GM23248 (cell line): ENCODE data around the gene SURF6. TPM values are rescaled to one million over a fixed set of nuclear protein-coding genes. Genes with fewer than 3 reads are reported as not detected.

ENCODE experiments used
- DNase-seq: peaks from one replicate; pipeline ENCODE4 v3.0.0-alpha.2; 2015
- H2AFZ ChIP-seq: fragments of 200-600 bp; sonication (generic); 2 replicates; pipeline ENCODE4 v1.6.1; 2016; ENCODE audit warnings: antibody characterized with exemption
- H3F3A ChIP-seq: fragments of 200-600 bp; sonication (generic); 2 replicates; pipeline ENCODE4 v1.6.1; 2016; ENCODE audit warnings: mild to moderate bottlenecking, antibody characterized with exemption, mixed run types; ENCODE audit not compliant: insufficient read depth
- H3K27ac ChIP-seq: fragments of 200-600 bp; sonication (generic); 2 replicates; pipeline ENCODE4 v1.5.1; 2016; ENCODE audit warnings: mild to moderate bottlenecking
- H3K27me3 ChIP-seq: fragments of 200-600 bp; sonication (generic); replicated peaks from 2 replicates; pipeline ENCODE4 v1.6.1; 2016; ENCODE audit warnings: mild to moderate bottlenecking; ENCODE audit not compliant: insufficient read depth
- H3K36me3 ChIP-seq: fragments of 200-600 bp; sonication (generic); 2 replicates; pipeline ENCODE4 v1.6.1; 2016; ENCODE audit warnings: low read depth, mild to moderate bottlenecking
- H3K4me1 ChIP-seq: fragments of 200-600 bp; sonication (generic); 2 replicates; pipeline ENCODE4 v1.6.1; 2016; ENCODE audit warnings: mild to moderate bottlenecking; ENCODE audit not compliant: insufficient read depth
- H3K4me2 ChIP-seq: fragments of 200-600 bp; sonication (generic); one replicate; pipeline ENCODE4 v1.6.1; 2016; ENCODE audit warnings: mild to moderate bottlenecking; ENCODE audit not compliant: unreplicated experiment
- H3K4me3 ChIP-seq: fragments of 200-600 bp; sonication (generic); 2 replicates; pipeline ENCODE4 v1.5.1; 2016; ENCODE audit warnings: mild to moderate bottlenecking
- H3K79me2 ChIP-seq: fragments of 200-600 bp; sonication (generic); 2 replicates; pipeline ENCODE4 v1.6.1; 2016; ENCODE audit warnings: mild to moderate bottlenecking; ENCODE audit not compliant: insufficient read depth
- H3K9ac ChIP-seq: fragments of 200-600 bp; sonication (generic); 2 replicates; pipeline ENCODE4 v1.6.1; 2016; ENCODE audit warnings: mild to moderate bottlenecking
- H3K9me2 ChIP-seq: fragments of 200-600 bp; sonication (generic); 2 replicates; pipeline ENCODE4 v1.6.1; 2016; ENCODE audit warnings: mixed run types, mild to moderate bottlenecking, moderate library complexity; ENCODE audit not compliant: insufficient read depth
- H3K9me3 ChIP-seq: fragments of 200-600 bp; sonication (generic); one replicate; pipeline ENCODE4 v1.6.1; 2017; ENCODE audit warnings: low read depth
- H4K20me1 ChIP-seq: fragments of 200-600 bp; sonication (generic); 2 replicates; pipeline ENCODE4 v1.6.0; 2016; ENCODE audit not compliant: insufficient read depth
- EZH2 ChIP-seq: fragments of 200-600 bp; sonication (generic); IDR thresholded peaks from 2 replicates; pipeline ENCODE4 v1.6.1; 2018; ENCODE audit warnings: antibody characterized with exemption, mild to moderate bottlenecking; ENCODE audit not compliant: insufficient read depth, poor library complexity, severe bottlenecking
- EZH2phosphoT487 ChIP-seq: fragments of 200-600 bp; sonication (generic); IDR thresholded peaks from 2 replicates; pipeline ENCODE4 v1.6.1; 2018; ENCODE audit warnings: antibody characterized with exemption, moderate library complexity, mild to moderate bottlenecking, low read depth; ENCODE audit not compliant: insufficient read depth
- WGBS, 2 experiments: methylation state at CpG; one replicate each; pipeline ENCODE4 v1.1.6; 2015 to 2017; ENCODE audit warnings: low lambda C conversion rate in 2 of 2, low coverage in 1 of 2; ENCODE audit errors: missing lambda C conversion rate in 2 of 2; 5-methylcytosine and 5-hydroxymethylcytosine counted together
- in situ Hi-C: fragments of 300-500 bp; cut with MboI; formaldehyde crosslinking; loops from 2 replicates; pipeline ENCODE4 v1.15.0; 2020
- polyA plus RNA-seq: library from polyadenylated mRNA; unstranded; fragments of >200 nt; fragmentation: Nextera tagmentation; extraction: Ambion mirVana; gene quantifications from 2 replicates; pipeline ENCODE4 v1.2.1, GENCODE V29; 2016
- total RNA-seq: library from RNA; depleted of rRNA; stranded (reverse); fragments of >200 nt; shearing (Covaris generic); gene quantifications from 2 replicates; pipeline ENCODE4 v1.2.3, GENCODE V29; 2014

The SURF6 gene
- total and polyA plus RNA-seq, 2 experiments from 2014 or later = 10.8 to 13.4 TPM

DNA sequence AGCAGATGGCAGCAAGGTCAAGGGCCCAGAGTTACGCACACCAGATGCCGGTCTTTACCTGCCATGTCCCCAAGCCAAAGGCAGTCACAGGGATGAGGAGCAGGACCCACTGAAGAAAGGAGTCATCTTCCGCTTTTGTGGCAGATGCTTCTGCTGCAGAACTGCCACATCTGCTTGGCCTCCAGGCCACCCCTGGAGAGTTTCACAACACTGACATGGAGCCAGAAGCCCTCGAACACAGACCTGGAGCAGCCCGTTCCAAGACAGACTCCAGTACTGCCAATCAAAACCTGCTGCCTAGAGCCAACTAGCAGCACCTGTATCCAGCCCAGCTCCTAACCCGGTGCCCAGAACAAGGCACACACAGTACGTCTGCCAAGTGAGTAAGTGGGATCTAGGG, 18.8 kb upstream of the SURF6 start:
- H3K9ac ChIP-seq = peak overlapping the region; percentile 85
- no peaks in the 10 kb centered on the region for H4K20me1 ChIP-seq
- no peak for DNase-seq
- peaks cover 62% of the 10 kb centered on the region for H3F3A ChIP-seq
- peak overlapping the region; percentile 84 for H3K4me2 ChIP-seq
- peak overlapping the region; percentile 81; the same call in 1 of the 2 replicates for H3K4me3 ChIP-seq
- H3K36me3 ChIP-seq = peaks cover 27% of the 10 kb centered on the region
- H2AFZ ChIP-seq = no peak overlapping the region
- no peaks in the 10 kb centered on the region for H3K9me2 ChIP-seq
- no peaks in the 10 kb centered on the region for H3K9me3 ChIP-seq
- peaks cover 50% of the 10 kb centered on the region for H3K79me2 ChIP-seq
- H3K27me3 ChIP-seq = no peaks in the 10 kb centered on the region
- peaks cover 13% of the 10 kb centered on the region for H3K4me1 ChIP-seq
- TF ChIP-seq EZH2phosphoT487 (no peak), EZH2 (no peak)
- 74 to 76% methylated on average over 7 of the region's 7 CpGs for WGBS, 2 experiments
- in situ Hi-C loops = no loop called here
- H3K27ac ChIP-seq = peak overlapping the region; percentile 60; the same call in 1 of the 2 replicates

DNA sequence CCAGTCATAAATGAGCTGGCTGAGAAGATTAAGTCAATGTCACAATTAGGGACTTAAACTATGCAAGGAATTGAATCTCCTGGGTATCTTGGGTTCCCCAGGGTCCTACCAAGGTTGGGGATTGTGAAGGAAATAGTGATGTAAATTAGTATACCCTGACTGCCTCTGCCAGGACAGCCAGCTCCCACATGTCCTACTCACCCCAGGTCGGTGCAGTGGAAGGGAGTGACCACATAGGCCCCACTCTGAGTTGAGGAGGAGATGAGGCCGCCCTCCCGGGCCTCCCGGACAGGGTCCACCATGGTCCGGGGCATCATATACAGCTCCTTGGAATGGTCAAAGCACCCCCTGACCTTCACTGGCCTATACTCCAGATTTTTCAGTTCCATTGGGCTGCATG, 17.6 kb upstream of the SURF6 start:
- peaks cover 72% of the 10 kb centered on the region for H3F3A ChIP-seq
- DNase-seq = no peak
- peaks cover 20% of the 10 kb centered on the region for H3K4me1 ChIP-seq
- in situ Hi-C loops = no loop called here
- TF ChIP-seq EZH2 (no peak), EZH2phosphoT487 (no peak)
- no peaks in the 10 kb centered on the region for H3K27me3 ChIP-seq
- H3K4me2 ChIP-seq = no peak overlapping the region
- 93 to 95% methylated on average over 5 of the region's 5 CpGs for WGBS, 2 experiments
- peaks cover 38% of the 10 kb centered on the region for H3K36me3 ChIP-seq
- H3K9me3 ChIP-seq = no peaks in the 10 kb centered on the region
- peaks cover 58% of the 10 kb centered on the region for H3K79me2 ChIP-seq
- H3K27ac ChIP-seq = no peak overlapping the region
- H3K9me2 ChIP-seq = no peaks in the 10 kb centered on the region
- no peak overlapping the region for H2AFZ ChIP-seq
- H4K20me1 ChIP-seq = no peaks in the 10 kb centered on the region
- H3K9ac ChIP-seq = no peak overlapping the region
- H3K4me3 ChIP-seq = no peak overlapping the region

- Histone ChIP-seq H3K9me3 (no peaks in the 10 kb centered on the region), H3K4me2 (no peak overlapping the region), H3K36me3 (peaks cover 38% of the 10 kb centered on the region), H3K9me2 (no peaks in the 10 kb centered on the region), H3K27ac (no peak overlapping the region), H3K9ac (no peak overlapping the region), H2AFZ (no peak overlapping the region), H3K4me1 (peaks cover 20% of the 10 kb centered on the region), H4K20me1 (no peaks in the 10 kb centered on the region), H3K79me2 (peaks cover 60% of the 10 kb centered on the region), H3F3A (peaks cover 72% of the 10 kb centered on the region), H3K4me3 (no peak overlapping the region), H3K27me3 (no peaks in the 10 kb centered on the region)
- TF ChIP-seq EZH2phosphoT487 = no peak
- no peak for TF ChIP-seq EZH2
- in situ Hi-C loops = no loop called here
- 64 to 69% methylated on average over 8 of the region's 8 CpGs for WGBS, 2 experiments
- DNase-seq = no peak
These were observed 16.8 kb upstream of the SURF6 start for GRCh38 chr9:133352635-133353340.

GRCh38 chr9:133351908-133352634, 16.1 kb upstream of the SURF6 start:
- Histone ChIP-seq H3K27ac (peak overlapping the region; percentile 40), H3F3A (peaks cover 67% of the 10 kb centered on the region), H3K4me2 (no peak overlapping the region), H3K9me3 (no peaks in the 10 kb centered on the region), H3K36me3 (peaks cover 38% of the 10 kb centered on the region), H3K79me2 (peaks cover 57% of the 10 kb centered on the region), H4K20me1 (no peaks in the 10 kb centered on the region), H3K9ac (no peak overlapping the region), H3K9me2 (no peaks in the 10 kb centered on the region), H2AFZ (no peak overlapping the region), H3K4me1 (peaks cover 20% of the 10 kb centered on the region), H3K27me3 (no peaks in the 10 kb centered on the region), H3K4me3 (no peak overlapping the region)
- DNase-seq = peak; percentile 78
- in situ Hi-C loops = no loop called here
- no peak for TF ChIP-seq EZH2phosphoT487
- TF ChIP-seq EZH2 = no peak
- 78 to 82% methylated on average over 14 of the region's 14 CpGs for WGBS, 2 experiments
